Large intestine (tissue), 3 donors: ENCODE measurements around the gene SYS1. TPM values are rescaled to one million over a fixed set of nuclear protein-coding genes. Genes with fewer than 3 reads are reported as not detected.

Experiments
- DNase-seq, 2 donors: peaks; one replicate each; pipeline versions ENCODE4 v3.0.0 to v3.0.0-alpha.2; 2013
- H3K27ac ChIP-seq: one replicate; pipeline ENCODE4 v1.5.1; 2013; ENCODE audit warnings: low read length
- H3K27me3 ChIP-seq: 2 replicates; pipeline ENCODE4 v1.6.1; 2013; ENCODE audit warnings: low read length; ENCODE audit not compliant: control insufficient read depth, insufficient read depth
- H3K36me3 ChIP-seq: 2 replicates; pipeline ENCODE4 v1.6.1; 2013; ENCODE audit warnings: low read length; ENCODE audit not compliant: control insufficient read depth, insufficient read depth
- H3K4me1 ChIP-seq: one replicate; pipeline ENCODE4 v1.6.1; 2013; ENCODE audit warnings: low read length; ENCODE audit not compliant: control insufficient read depth, insufficient read depth
- H3K4me3 ChIP-seq: one replicate; pipeline ENCODE4 v1.5.1; 2013; ENCODE audit warnings: low read length
- H3K9me3 ChIP-seq: one replicate; pipeline ENCODE4 v1.6.1; 2013; ENCODE audit warnings: mild to moderate bottlenecking, low read depth, low read length, moderate library complexity; ENCODE audit not compliant: control insufficient read depth
- WGBS: methylation state at CpG from one replicate; pipeline ENCODE4 v1.1.5; 2013; ENCODE audit warnings: low lambda C conversion rate; ENCODE audit not compliant: insufficient coverage; 5-methylcytosine and 5-hydroxymethylcytosine counted together
- polyA plus RNA-seq: library from polyadenylated mRNA; unstranded; fragments of 120-200 nt; gene quantifications from one replicate; pipeline ENCODE4 v1.2.1, GENCODE V29; 2013

Gene SYS1
- polyA plus RNA-seq, 1 donor, result 31.7 TPM

- Histone ChIP-seq H3K27me3 (no peaks in the 10 kb centered on the region), H3K36me3 (peaks cover 20% of the 10 kb centered on the region), H3K27ac (no peak overlapping the region), H3K4me3 (no peak overlapping the region), H3K4me1 (peaks cover 17% of the 10 kb centered on the region), H3K9me3 (no peaks in the 10 kb centered on the region)
- no peak for DNase-seq
- WGBS, result no CpG with 5 or more reads among the region's 3 CpGs
These were observed 50.5 kb downstream of the SYS1 start for GRCh38 chr20:45413479-45413878.

- WGBS, result no CpG with 5 or more reads among the region's 52 CpGs
- peak within 1 kb of the TSS; percentile 92 for H3K4me3 ChIP-seq
- H3K9me3 ChIP-seq, result no peaks in the 10 kb centered on the region
- peak; percentile 82 to 86 for DNase-seq
- peaks cover 29% of the 10 kb centered on the region for H3K36me3 ChIP-seq
- H3K27ac ChIP-seq, result peak within 1 kb of the TSS; percentile 40
- H3K4me1 ChIP-seq, result peaks cover 12% of the 10 kb centered on the region
- no peaks in the 10 kb centered on the region for H3K27me3 ChIP-seq
These were observed 53.1 kb downstream of the SYS1 start, which contains the start of gene PIGT for GRCh38 chr20:45415822-45416637. Gene PIGT (plus strand): TSS chr20:45416141. CDS start chr20:45416157, 16 bp downstream.

- Histone ChIP-seq H3K27ac (no peak overlapping the region), H3K4me3 (peak overlapping the region; percentile 92), H3K27me3 (no peaks in the 10 kb centered on the region), H3K9me3 (no peaks in the 10 kb centered on the region), H3K4me1 (peaks cover 7% of the 10 kb centered on the region), H3K36me3 (peaks cover 37% of the 10 kb centered on the region)
- DNase-seq, result no peak
- WGBS, result no CpG with 5 or more reads among the region's 2 CpGs
These were observed 54.0 kb downstream of the SYS1 start for GRCh38 chr20:45416917-45417316.

Other genes with a start within 250 kb of the SYS1 start
- not detected for gene WFDC5, start 248.0 kb upstream of the SYS1 start, polyA plus RNA-seq
- gene WFDC12, start 238.7 kb upstream of the SYS1 start, polyA plus RNA-seq, result not detected
- 37.4 TPM for gene PI3, start 188.3 kb upstream of the SYS1 start, polyA plus RNA-seq
- not detected for gene SEMG1, start 156.1 kb upstream of the SYS1 start, polyA plus RNA-seq
- gene SEMG2, start 141.8 kb upstream of the SYS1 start, polyA plus RNA-seq, result not detected
- 20.1 TPM for gene SLPI, start 108.6 kb upstream of the SYS1 start, polyA plus RNA-seq
- not detected for gene RBPJL, start 56.3 kb upstream of the SYS1 start, polyA plus RNA-seq
- gene MATN4, start 54.9 kb upstream of the SYS1 start, polyA plus RNA-seq, result not detected
- gene SDC4, start 14.7 kb upstream of the SYS1 start, polyA plus RNA-seq, result 87.8 TPM
- gene TP53TG5, start 15.2 kb downstream of the SYS1 start, polyA plus RNA-seq, result 0.78 TPM
- gene DBNDD2, start 45.1 kb downstream of the SYS1 start, polyA plus RNA-seq, result 36.1 TPM
- 91.6 TPM for gene PIGT, start 53.0 kb downstream of the SYS1 start, polyA plus RNA-seq
- gene WFDC2, start 106.6 kb downstream of the SYS1 start, polyA plus RNA-seq, result 2.8 TPM
- gene SPINT3, start 152.5 kb downstream of the SYS1 start, polyA plus RNA-seq, result not detected
- gene WFDC6, start 176.3 kb downstream of the SYS1 start, polyA plus RNA-seq, result not detected
- gene EPPIN, start 184.2 kb downstream of the SYS1 start, polyA plus RNA-seq, result not detected
- gene WFDC8, start 216.1 kb downstream of the SYS1 start, polyA plus RNA-seq, result not detected